HepG2 (cell line): ENCODE data around the gene PRR14. TPM values are rescaled to one million over a fixed set of nuclear protein-coding genes. Genes with fewer than 3 reads are reported as not detected.

ENCODE experiments used
- CAMTA2 ChIP-seq: sonication (generic); formaldehyde crosslinking; IDR thresholded peaks from 2 replicates; pipeline ENCODE4 v1.4.0; 2020; ENCODE audit warnings: mild to moderate bottlenecking, missing genetic modification reagents, borderline replicate concordance
- DRAP1 ChIP-seq: IDR thresholded peaks from 2 replicates; pipeline ENCODE4 v1.6.1; 2016; ENCODE audit warnings: missing genetic modification reagents, missing compliant biosample characterization
- FIP1L1 ChIP-seq: fragments of 200-400 bp; formaldehyde crosslinking; IDR thresholded peaks from 2 replicates; pipeline ENCODE4 v1.6.1; 2018; ENCODE audit warnings: low read depth, mild to moderate bottlenecking, low read length, moderate library complexity, borderline replicate concordance; ENCODE audit not compliant: insufficient read depth
- IKZF1 ChIP-seq: fragments of 450-650 bp; IDR thresholded peaks from 2 replicates; pipeline ENCODE4 v1.7.1; 2016
- MIER3 ChIP-seq: IDR thresholded peaks from 2 replicates; pipeline ENCODE4 v1.6.1; 2016; ENCODE audit warnings: missing compliant biosample characterization, borderline replicate concordance
- NCOR1 ChIP-seq: fragments of 200-600 bp; sonication (generic); IDR thresholded peaks from 2 replicates; pipeline ENCODE4 v1.7.0; 2017; ENCODE audit warnings: antibody characterized with exemption, low read length, borderline replicate concordance
- NR2F6 ChIP-seq, 2 experiments: IDR thresholded peaks; 2 replicates each; pipeline ENCODE4 v1.6.1; 2016; ENCODE audit warnings: antibody characterized with exemption in 1 of 2, mild to moderate bottlenecking in 1 of 2
- TCF7L2 ChIP-seq: IDR thresholded peaks from 2 replicates; pipeline ENCODE4 v1.6.1; 2011; ENCODE audit warnings: mild to moderate bottlenecking, low read depth, low read length, moderate library complexity
- ZC3H13 ChIP-seq: sonication (generic); formaldehyde crosslinking; IDR thresholded peaks from 2 replicates; pipeline ENCODE4 v1.8.1; 2023; ENCODE audit warnings: mild to moderate bottlenecking, missing genetic modification reagents, moderate library complexity
- ZNF256 ChIP-seq: sonication (generic); formaldehyde crosslinking; conservative IDR thresholded peaks from 2 replicates; pipeline ENCODE4 v1.4.0; 2020; ENCODE audit warnings: missing genetic modification reagents
- ZNF501 ChIP-seq: sonication (generic); formaldehyde crosslinking; IDR thresholded peaks from 2 replicates; pipeline ENCODE4 v1.5.1; 2020; ENCODE audit warnings: mild to moderate bottlenecking, moderate library complexity, missing genetic modification reagents
- ZNF879 ChIP-seq: sonication (generic); formaldehyde crosslinking; IDR thresholded peaks from 2 replicates; pipeline ENCODE4 v1.8.1; 2023; ENCODE audit warnings: missing genetic modification reagents
- polyA plus RNA-seq, 8 experiments: library from polyadenylated mRNA; depleted of rRNA in 3 of 8; stranded (reverse) in 7 of 8; unstranded in 1 of 8; fragments of >200 nt; fragmentation: Illumina TruSeq in 4 of 8; extraction: Trizol in 4 of 8; gene quantifications; 2 replicates each; pipeline versions ENCODE4 v1.2.1 to v1.2.3, GENCODE V29; 2011 to 2016; ENCODE audit warnings: low read depth in 4 of 8, missing spikeins in 1 of 8, mixed read lengths in 1 of 8; ENCODE audit not compliant: insufficient read depth in 1 of 8
- total RNA-seq, 5 experiments: library from RNA; depleted of rRNA; stranded (reverse); fragments of >200 nt; fragmentation: Illumina TruSeq; extraction: Trizol; gene quantifications; 2 replicates each; pipeline ENCODE4 v1.2.3, GENCODE V29; 2016; ENCODE audit warnings: low read depth in 1 of 5
- TF ChIP-seq, protein P1 (sequence below): sonication (generic); formaldehyde crosslinking; IDR thresholded peaks from 2 replicates; pipeline ENCODE4 v1.4.0; 2020; ENCODE audit warnings: missing genetic modification reagents, borderline replicate concordance
- TF ChIP-seq, protein P2 (sequence below), 2 experiments: sonication (generic) in 1 of 2; formaldehyde crosslinking in 1 of 2; IDR thresholded peaks; 2 replicates each; pipeline versions ENCODE4 v1.5.1 to v1.6.1; 2011 to 2020; ENCODE audit warnings: borderline replicate concordance in 1 of 2, low read depth in 1 of 2, low read length in 1 of 2, mild to moderate bottlenecking in 1 of 2, missing genetic modification reagents in 1 of 2, moderate library complexity in 1 of 2
- TF ChIP-seq, protein P3 (sequence below): sonication (generic); formaldehyde crosslinking; IDR thresholded peaks from 2 replicates; pipeline ENCODE4 v1.4.0; 2020; ENCODE audit warnings: mild to moderate bottlenecking, missing genetic modification reagents

PRR14 gene
- total and polyA plus RNA-seq, 2 of the 13 experiments (the other 11 are each of a cell fraction or from before 2014, with no cell fraction given) = 8.4 to 11.0 TPM

DNA sequence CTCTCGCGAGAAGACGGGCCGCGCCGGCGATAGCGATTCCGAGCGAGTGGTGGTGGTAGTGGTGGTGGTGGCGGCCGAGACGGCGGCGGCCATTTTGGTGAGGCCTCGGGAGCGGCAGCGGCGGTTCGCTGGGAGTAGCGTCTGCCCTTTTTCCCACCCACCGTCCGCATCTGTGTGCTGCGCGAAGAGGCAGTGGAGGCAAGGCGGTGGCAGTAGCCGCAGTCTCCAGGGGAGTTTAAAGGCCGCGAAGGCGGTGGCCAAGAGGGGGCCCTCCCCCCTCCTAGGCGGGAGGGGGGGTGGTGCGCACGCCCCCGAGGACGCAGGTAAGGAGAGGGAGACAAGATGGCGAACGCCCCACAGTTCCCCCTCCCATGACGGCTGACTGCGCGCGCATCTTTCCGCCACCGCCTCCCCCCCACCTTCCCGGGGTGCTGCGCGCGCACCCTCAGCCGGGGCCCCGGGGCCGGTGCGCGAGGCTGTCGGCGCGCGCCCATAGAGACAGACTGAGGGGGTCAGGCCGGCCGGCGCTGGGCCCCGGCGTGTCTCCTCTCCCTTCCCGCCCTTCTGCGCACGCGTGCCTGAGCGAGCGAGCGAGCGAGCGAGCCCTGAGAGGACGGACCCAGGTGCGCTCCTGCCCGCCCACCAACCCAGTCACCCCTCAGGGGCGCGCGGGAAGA, 47.5 kb downstream of the PRR14 start (continued):
- TF ChIP-seq IKZF1 (no peak), NR2F6 (IDR thresholded peaks at IDR 0.05) (no peak), NR2F6 (CRISPR knock-in tag; IDR thresholded peaks at IDR 0.05) (peak; percentile 63), ZNF501 (peak; percentile 97), ZC3H13 (CRISPR knock-in tag) (peak; percentile 93), ZNF879 (no peak; the same call in 1 of the 2 replicates), TCF7L2 (no peak), MIER3 (CRISPR knock-in tag) (peak; percentile 96), CAMTA2 (CRISPR knock-in tag) (no peak; the same call in 1 of the 2 replicates), NCOR1 (no peak), DRAP1 (CRISPR knock-in tag) (peak; percentile 82), FIP1L1 (no peak), ZNF256 (CRISPR knock-in tag) (no peak)
- TF ChIP-seq, protein P1, sequence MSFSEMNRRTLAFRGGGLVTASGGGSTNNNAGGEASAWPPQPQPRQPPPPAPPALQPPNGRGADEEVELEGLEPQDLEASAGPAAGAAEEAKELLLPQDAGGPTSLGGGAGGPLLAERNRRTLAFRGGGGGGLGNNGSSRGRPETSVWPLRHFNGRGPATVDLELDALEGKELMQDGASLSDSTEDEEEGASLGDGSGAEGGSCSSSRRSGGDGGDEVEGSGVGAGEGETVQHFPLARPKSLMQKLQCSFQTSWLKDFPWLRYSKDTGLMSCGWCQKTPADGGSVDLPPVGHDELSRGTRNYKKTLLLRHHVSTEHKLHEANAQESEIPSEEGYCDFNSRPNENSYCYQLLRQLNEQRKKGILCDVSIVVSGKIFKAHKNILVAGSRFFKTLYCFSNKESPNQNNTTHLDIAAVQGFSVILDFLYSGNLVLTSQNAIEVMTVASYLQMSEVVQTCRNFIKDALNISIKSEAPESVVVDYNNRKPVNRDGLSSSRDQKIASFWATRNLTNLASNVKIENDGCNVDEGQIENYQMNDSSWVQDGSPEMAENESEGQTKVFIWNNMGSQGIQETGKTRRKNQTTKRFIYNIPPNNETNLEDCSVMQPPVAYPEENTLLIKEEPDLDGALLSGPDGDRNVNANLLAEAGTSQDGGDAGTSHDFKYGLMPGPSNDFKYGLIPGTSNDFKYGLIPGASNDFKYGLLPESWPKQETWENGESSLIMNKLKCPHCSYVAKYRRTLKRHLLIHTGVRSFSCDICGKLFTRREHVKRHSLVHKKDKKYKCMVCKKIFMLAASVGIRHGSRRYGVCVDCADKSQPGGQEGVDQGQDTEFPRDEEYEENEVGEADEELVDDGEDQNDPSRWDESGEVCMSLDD (CRISPR knock-in tag) = 0 out of 2 replicates have a peak, but pooled peaks have one; percentile 26
- TF ChIP-seq, protein P2, sequence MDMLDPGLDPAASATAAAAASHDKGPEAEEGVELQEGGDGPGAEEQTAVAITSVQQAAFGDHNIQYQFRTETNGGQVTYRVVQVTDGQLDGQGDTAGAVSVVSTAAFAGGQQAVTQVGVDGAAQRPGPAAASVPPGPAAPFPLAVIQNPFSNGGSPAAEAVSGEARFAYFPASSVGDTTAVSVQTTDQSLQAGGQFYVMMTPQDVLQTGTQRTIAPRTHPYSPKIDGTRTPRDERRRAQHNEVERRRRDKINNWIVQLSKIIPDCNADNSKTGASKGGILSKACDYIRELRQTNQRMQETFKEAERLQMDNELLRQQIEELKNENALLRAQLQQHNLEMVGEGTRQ (IDR thresholded peaks at IDR 0.05; ENCODE audit: low read depth, low read length) = no peak
- TF ChIP-seq, protein P2 (CRISPR knock-in tag; IDR thresholded peaks at IDR 0.05; ENCODE audit: borderline replicate concordance) = peak; percentile 54; the same call in 1 of the 2 replicates
- TF ChIP-seq, protein P3, sequence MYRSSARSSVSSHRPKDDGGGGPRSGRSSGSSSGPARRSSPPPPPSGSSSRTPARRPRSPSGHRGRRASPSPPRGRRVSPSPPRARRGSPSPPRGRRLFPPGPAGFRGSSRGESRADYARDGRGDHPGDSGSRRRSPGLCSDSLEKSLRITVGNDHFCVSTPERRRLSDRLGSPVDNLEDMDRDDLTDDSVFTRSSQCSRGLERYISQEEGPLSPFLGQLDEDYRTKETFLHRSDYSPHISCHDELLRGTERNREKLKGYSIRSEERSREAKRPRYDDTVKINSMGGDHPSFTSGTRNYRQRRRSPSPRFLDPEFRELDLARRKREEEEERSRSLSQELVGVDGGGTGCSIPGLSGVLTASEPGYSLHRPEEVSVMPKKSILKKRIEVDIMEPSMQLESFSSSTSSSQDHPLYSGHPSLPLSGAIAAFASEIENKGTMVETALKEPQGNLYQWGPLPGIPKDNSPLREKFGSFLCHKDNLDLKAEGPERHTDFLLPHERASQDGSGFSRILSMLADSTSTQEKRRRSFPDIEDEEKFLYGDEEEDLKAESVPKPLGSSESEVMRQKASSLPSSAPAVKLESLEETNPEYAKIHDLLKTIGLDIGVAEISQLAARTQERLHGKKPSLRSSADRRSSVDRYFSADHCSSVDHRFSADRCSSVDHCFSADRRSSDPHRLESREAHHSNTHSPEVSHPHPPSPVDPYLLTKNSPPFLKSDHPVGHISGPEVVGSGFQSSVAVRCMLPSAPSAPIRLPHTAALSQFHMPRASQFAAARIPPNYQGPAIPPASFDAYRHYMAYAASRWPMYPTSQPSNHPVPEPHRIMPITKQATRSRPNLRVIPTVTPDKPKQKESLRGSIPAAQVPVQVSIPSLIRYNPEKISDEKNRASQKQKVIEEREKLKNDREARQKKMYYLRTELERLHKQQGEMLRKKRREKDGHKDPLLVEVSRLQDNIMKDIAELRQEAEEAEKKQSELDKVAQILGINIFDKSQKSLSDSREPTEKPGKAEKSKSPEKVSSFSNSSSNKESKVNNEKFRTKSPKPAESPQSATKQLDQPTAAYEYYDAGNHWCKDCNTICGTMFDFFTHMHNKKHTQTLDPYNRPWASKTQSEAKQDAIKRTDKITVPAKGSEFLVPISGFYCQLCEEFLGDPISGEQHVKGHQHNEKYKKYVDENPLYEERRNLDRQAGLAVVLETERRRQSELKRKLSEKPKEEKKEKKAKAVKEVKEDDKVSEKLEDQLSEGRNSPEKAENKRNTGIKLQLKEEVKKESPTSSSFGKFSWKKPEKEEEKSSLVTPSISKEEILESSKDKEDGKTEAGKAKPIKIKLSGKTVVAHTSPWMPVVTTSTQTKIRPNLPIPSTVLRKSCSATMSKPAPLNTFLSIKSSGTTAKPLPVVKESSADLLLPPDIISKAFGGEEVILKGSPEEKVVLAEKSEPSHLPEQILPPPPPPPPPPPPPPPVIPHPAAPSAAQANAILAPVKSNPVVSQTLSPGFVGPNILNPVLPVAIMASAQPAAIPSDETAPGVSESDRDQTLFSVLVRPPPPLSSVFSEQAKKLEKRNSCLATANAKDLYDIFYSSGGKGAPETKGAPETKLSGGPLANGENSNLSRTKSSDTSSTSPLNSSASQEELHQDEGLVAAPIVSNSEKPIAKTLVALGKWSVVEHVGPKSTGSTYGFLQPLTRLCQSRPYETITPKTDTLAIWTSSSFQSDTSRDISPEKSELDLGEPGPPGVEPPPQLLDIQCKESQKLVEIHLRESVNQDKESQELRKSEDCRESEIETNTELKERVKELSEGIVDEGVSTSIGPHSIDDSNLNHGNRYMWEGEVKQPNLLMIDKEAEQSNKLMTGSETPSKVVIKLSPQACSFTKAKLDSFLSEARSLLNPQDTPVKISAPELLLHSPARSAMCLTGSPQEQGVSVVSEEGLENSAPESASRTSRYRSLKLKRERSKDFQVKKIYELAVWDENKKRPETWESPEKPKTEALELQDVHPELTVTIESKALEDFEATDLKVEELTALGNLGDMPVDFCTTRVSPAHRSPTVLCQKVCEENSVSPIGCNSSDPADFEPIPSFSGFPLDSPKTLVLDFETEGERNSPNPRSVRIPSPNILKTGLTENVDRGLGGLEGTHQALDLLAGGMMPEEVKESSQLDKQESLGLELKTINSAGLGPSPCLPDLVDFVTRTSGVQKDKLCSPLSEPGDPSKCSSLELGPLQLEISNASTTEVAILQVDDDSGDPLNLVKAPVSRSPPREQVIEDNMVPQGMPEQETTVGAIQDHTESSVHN (CRISPR knock-in tag) = peak; percentile 45; the same call in 1 of the 2 replicates
